HepG2 (cell line): ENCODE data around the gene LYSMD2. TPM values are rescaled to one million over a fixed set of nuclear protein-coding genes. Genes with fewer than 3 reads are reported as not detected.

Source experiments
- ATAC-seq: fragments of 200-7000 bp; cut with Tn5 transposase; 3 replicates; pipeline ENCODE4 v1.9.1; 2020; ENCODE audit warnings: mild to moderate bottlenecking, moderate library complexity
- BruUV-seq: library from RNA; stranded (reverse); fragments of 400-500 nt; replicated peaks from 2 replicates; lab custom pipeline; 2021; lab: Mats Ljungman, UMichigan
- CTCF ChIA-PET: fragments of 300-600 bp; formaldehyde crosslinking; extraction: SDS; loops from one replicate; lab custom pipeline; 2021; ENCODE audit warnings: low total read pairs, inconsistent platforms, low intra/inter-chr PET ratio; lab: Yijun Ruan, JAX
- POLR2A ChIA-PET: fragments of 350-600 bp; sonication (Branson Sonifier 250); formaldehyde crosslinking; loops from one replicate; lab custom pipeline; 2020; ENCODE audit warnings: antibody characterized with exemption, inconsistent platforms; lab: Yijun Ruan, JAX
- DNase-seq: peaks from one replicate; pipeline ENCODE4 v3.0.0-alpha.2; 2015; ENCODE audit warnings: low spot score
- FAIRE-seq: peaks from 3 replicates; lab custom pipeline; 2011; peaks lifted over from hg19 to GRCh38; lab: Jason Lieb, UNC
- H2AFZ ChIP-seq: one replicate; pipeline ENCODE4 v1.6.1; 2011; ENCODE audit warnings: low read length, inconsistent platforms
- H3K27ac ChIP-seq: fragments of 300-600 bp; 3 replicates; pipeline ENCODE4 v1.8.0; 2011; ENCODE audit warnings: mixed run types, mild to moderate bottlenecking, mixed read lengths, low read length, inconsistent platforms; ENCODE audit not compliant: insufficient read depth; ENCODE audit errors: extremely low read length
- H3K27me3 ChIP-seq, 2 experiments: fragments of 200-600 bp in 1 of 2; 2 replicates in 1 of 2; 3 replicates in 1 of 2; pipeline versions ENCODE4 v1.6.0 to v1.8.0; 2011; ENCODE audit warnings: low read length in 2 of 2, mild to moderate bottlenecking in 2 of 2, moderate library complexity in 2 of 2, inconsistent platforms in 1 of 2; ENCODE audit not compliant: insufficient read depth in 2 of 2, control insufficient read depth in 1 of 2
- H3K36me3 ChIP-seq, 2 experiments: fragments of 200-600 bp in 1 of 2; replicated peaks in 1 of 2; 2 replicates in 1 of 2; 3 replicates in 1 of 2; pipeline versions ENCODE4 v1.5.1 to v1.8.0; 2011; ENCODE audit warnings: low read length in 2 of 2, inconsistent platforms in 1 of 2; ENCODE audit not compliant: insufficient read depth in 2 of 2, control insufficient read depth in 1 of 2
- H3K4me1 ChIP-seq: 2 replicates; pipeline ENCODE4 v1.5.1; 2012; ENCODE audit warnings: low read length, inconsistent platforms; ENCODE audit not compliant: insufficient read depth
- H3K4me2 ChIP-seq: 2 replicates; pipeline ENCODE4 v1.6.0; 2011; ENCODE audit warnings: low read depth, low read length, inconsistent platforms
- H3K4me3 ChIP-seq, 3 experiments: fragments of 200-600 bp in 1 of 3; sonication (generic), shearing (Covaris generic) in 1 of 3; replicated peaks in 1 of 3; 2 replicates each; pipeline ENCODE4 v1.5.1; 2011 to 2016; ENCODE audit warnings: low read length in 3 of 3, inconsistent platforms in 2 of 3, low read depth in 2 of 3, mild to moderate bottlenecking in 2 of 3, control low read depth in 1 of 3, mixed read lengths in 1 of 3; ENCODE audit not compliant: insufficient read depth in 1 of 3
- H3K79me2 ChIP-seq: one replicate; pipeline ENCODE4 v1.6.1; 2011; ENCODE audit warnings: low read length, inconsistent platforms; ENCODE audit not compliant: insufficient read depth
- H3K9ac ChIP-seq: 2 replicates; pipeline ENCODE4 v1.6.0; 2011; ENCODE audit warnings: mild to moderate bottlenecking, low read depth, low read length, inconsistent platforms; ENCODE audit not compliant: insufficient read depth
- H3K9me3 ChIP-seq: 2 replicates; pipeline ENCODE4 v1.5.1; 2012; ENCODE audit warnings: mild to moderate bottlenecking, low read length
- H4K20me1 ChIP-seq: 2 replicates; pipeline ENCODE4 v1.6.0; 2011; ENCODE audit warnings: inconsistent platforms, mild to moderate bottlenecking, low read length, moderate library complexity; ENCODE audit not compliant: insufficient read depth
- JUND ChIP-seq: sonication (generic); formaldehyde crosslinking; IDR thresholded peaks from 2 replicates; pipeline ENCODE4 v1.8.0; 2022; ENCODE audit warnings: mild to moderate bottlenecking, missing genetic modification reagents
- KDM3A ChIP-seq: IDR thresholded peaks from 2 replicates; pipeline ENCODE4 v1.6.1; 2018; ENCODE audit warnings: low read depth, missing compliant biosample characterization
- PTBP1 ChIP-seq: fragments of 200-400 bp; formaldehyde crosslinking; IDR thresholded peaks from 2 replicates; pipeline ENCODE4 v1.6.1; 2018; ENCODE audit warnings: low read length, low read depth; ENCODE audit not compliant: poor library complexity, severe bottlenecking
- RBFOX2 ChIP-seq: fragments of 200-400 bp; formaldehyde crosslinking; IDR thresholded peaks from 2 replicates; pipeline ENCODE4 v1.6.1; 2017; ENCODE audit warnings: low read depth, mild to moderate bottlenecking, low read length
- SAP130 ChIP-seq: IDR thresholded peaks from 2 replicates; pipeline ENCODE4 v1.6.1; 2016; ENCODE audit warnings: low read depth
- SMC3 ChIP-seq: IDR thresholded peaks from 2 replicates; pipeline ENCODE4 v1.6.1; 2011; ENCODE audit warnings: low read length, improper control_type of control experiment
- ZNF430 ChIP-seq: sonication (generic); formaldehyde crosslinking; IDR thresholded peaks from 2 replicates; pipeline ENCODE4 v1.9.0; 2021; ENCODE audit warnings: mild to moderate bottlenecking, missing genetic modification reagents
- ZNF768 ChIP-seq: sonication (generic); formaldehyde crosslinking; IDR thresholded peaks from 2 replicates; pipeline ENCODE4 v1.4.0; 2020; ENCODE audit warnings: missing genetic modification reagents
- WGBS: methylation state at CpG from one replicate; pipeline ENCODE4 v1.1.6; 2017; ENCODE audit warnings: low lambda C conversion rate; 5-methylcytosine and 5-hydroxymethylcytosine counted together
- in situ Hi-C: cut with HindIII; loops from 2 replicates; pipeline ENCODE4 v1.10.0; 2017; ENCODE audit warnings: low pct_unique_long_range_greater_than_20kb; ENCODE audit not compliant: extremely low pct_ligation_motif_present
- intact Hi-C: fragments of 100-400 bp; cut with micrococcal nuclease; formaldehyde crosslinking; loops from one replicate; pipeline ENCODE4 v1.10.0; 2022; ENCODE audit not compliant: unreplicated experiment
- polyA plus RNA-seq, 8 experiments: library from polyadenylated mRNA; depleted of rRNA in 3 of 8; stranded (reverse) in 7 of 8; unstranded in 1 of 8; fragments of >200 nt; fragmentation: Illumina TruSeq in 4 of 8; extraction: Trizol in 4 of 8; gene quantifications; 2 replicates each; pipeline versions ENCODE4 v1.2.1 to v1.2.3, GENCODE V29; 2011 to 2016; ENCODE audit warnings: low read depth in 4 of 8, missing spikeins in 1 of 8, mixed read lengths in 1 of 8; ENCODE audit not compliant: insufficient read depth in 1 of 8
- total RNA-seq, 5 experiments: library from RNA; depleted of rRNA; stranded (reverse); fragments of >200 nt; fragmentation: Illumina TruSeq; extraction: Trizol; gene quantifications; 2 replicates each; pipeline ENCODE4 v1.2.3, GENCODE V29; 2016; ENCODE audit warnings: low read depth in 1 of 5
- TF ChIP-seq, protein P1 (sequence below): sonication (generic); formaldehyde crosslinking; IDR thresholded peaks from 2 replicates; pipeline ENCODE4 v1.5.1; 2020; ENCODE audit warnings: missing genetic modification reagents, mild to moderate bottlenecking, borderline replicate concordance
- TF ChIP-seq, protein P2 (sequence below): sonication (generic); formaldehyde crosslinking; IDR thresholded peaks from 2 replicates; pipeline ENCODE4 v1.4.0; 2020; ENCODE audit warnings: missing genetic modification reagents, borderline replicate concordance
- TF ChIP-seq, protein P3 (sequence below): IDR thresholded peaks from 2 replicates; pipeline ENCODE4 v1.6.1; 2016; ENCODE audit warnings: missing compliant biosample characterization, missing genetic modification reagents, borderline replicate concordance
- TF ChIP-seq, protein P4 (sequence below): sonication (generic); formaldehyde crosslinking; IDR thresholded peaks from 2 replicates; pipeline ENCODE4 v1.4.0; 2020; ENCODE audit warnings: missing genetic modification reagents, borderline replicate concordance

Gene LYSMD2
- total and polyA plus RNA-seq, 2 of the 13 experiments (the other 11 are each of a cell fraction or from before 2014, with no cell fraction given), result 0.05 to 0.27 TPM

DNA sequence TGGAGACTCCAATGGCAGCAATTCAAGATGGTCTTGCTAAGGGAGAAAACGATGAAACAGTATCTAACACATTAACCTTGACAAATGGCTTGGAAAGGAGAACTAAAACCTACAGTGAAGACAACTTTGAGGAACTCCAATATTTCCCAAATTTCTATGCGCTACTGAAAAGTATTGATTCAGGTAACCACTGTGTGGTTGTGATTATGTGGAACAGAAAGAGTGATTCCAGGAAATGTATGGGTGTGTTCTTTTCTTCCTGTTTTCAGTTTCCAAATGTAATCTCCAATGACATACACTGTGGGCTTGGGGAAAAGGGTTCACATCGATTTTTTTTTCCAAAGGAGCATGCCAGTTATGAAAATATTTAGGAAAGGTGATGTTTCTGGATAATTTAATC, 45.3 kb downstream of the LYSMD2 start (continued):
- TF ChIP-seq, protein P1, sequence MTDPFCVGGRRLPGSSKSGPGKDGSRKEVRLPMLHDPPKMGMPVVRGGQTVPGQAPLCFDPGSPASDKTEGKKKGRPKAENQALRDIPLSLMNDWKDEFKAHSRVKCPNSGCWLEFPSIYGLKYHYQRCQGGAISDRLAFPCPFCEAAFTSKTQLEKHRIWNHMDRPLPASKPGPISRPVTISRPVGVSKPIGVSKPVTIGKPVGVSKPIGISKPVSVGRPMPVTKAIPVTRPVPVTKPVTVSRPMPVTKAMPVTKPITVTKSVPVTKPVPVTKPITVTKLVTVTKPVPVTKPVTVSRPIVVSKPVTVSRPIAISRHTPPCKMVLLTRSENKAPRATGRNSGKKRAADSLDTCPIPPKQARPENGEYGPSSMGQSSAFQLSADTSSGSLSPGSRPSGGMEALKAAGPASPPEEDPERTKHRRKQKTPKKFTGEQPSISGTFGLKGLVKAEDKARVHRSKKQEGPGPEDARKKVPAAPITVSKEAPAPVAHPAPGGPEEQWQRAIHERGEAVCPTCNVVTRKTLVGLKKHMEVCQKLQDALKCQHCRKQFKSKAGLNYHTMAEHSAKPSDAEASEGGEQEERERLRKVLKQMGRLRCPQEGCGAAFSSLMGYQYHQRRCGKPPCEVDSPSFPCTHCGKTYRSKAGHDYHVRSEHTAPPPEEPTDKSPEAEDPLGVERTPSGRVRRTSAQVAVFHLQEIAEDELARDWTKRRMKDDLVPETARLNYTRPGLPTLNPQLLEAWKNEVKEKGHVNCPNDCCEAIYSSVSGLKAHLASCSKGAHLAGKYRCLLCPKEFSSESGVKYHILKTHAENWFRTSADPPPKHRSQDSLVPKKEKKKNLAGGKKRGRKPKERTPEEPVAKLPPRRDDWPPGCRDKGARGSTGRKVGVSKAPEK (CRISPR knock-in tag), result no peak
- TF ChIP-seq SMC3 (no peak), ZNF430 (no peak)

DNA sequence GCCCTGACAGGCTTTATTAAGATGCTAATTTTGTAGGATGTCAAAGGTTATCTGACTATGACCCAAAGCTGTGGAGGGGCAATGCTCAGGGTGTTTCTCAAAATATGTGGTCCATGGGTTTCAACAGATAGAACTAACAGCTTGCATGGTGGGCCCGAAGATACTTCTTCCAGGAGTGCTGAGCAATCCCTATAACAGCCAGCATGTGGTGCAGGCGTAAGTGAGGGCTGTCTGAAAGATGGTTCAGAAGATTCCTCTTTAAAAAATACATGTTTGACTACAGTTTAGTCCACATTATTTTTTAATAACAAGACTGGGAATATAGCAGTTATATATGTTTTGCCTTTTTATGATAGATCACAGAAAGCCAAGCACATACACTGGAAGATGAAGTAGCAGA, 48.6 kb downstream of the LYSMD2 start:
- FAIRE-seq, result no peak
- no peak for TF ChIP-seq JUND (CRISPR knock-in tag)
- no peak for TF ChIP-seq RBFOX2
- TF ChIP-seq, protein P2, sequence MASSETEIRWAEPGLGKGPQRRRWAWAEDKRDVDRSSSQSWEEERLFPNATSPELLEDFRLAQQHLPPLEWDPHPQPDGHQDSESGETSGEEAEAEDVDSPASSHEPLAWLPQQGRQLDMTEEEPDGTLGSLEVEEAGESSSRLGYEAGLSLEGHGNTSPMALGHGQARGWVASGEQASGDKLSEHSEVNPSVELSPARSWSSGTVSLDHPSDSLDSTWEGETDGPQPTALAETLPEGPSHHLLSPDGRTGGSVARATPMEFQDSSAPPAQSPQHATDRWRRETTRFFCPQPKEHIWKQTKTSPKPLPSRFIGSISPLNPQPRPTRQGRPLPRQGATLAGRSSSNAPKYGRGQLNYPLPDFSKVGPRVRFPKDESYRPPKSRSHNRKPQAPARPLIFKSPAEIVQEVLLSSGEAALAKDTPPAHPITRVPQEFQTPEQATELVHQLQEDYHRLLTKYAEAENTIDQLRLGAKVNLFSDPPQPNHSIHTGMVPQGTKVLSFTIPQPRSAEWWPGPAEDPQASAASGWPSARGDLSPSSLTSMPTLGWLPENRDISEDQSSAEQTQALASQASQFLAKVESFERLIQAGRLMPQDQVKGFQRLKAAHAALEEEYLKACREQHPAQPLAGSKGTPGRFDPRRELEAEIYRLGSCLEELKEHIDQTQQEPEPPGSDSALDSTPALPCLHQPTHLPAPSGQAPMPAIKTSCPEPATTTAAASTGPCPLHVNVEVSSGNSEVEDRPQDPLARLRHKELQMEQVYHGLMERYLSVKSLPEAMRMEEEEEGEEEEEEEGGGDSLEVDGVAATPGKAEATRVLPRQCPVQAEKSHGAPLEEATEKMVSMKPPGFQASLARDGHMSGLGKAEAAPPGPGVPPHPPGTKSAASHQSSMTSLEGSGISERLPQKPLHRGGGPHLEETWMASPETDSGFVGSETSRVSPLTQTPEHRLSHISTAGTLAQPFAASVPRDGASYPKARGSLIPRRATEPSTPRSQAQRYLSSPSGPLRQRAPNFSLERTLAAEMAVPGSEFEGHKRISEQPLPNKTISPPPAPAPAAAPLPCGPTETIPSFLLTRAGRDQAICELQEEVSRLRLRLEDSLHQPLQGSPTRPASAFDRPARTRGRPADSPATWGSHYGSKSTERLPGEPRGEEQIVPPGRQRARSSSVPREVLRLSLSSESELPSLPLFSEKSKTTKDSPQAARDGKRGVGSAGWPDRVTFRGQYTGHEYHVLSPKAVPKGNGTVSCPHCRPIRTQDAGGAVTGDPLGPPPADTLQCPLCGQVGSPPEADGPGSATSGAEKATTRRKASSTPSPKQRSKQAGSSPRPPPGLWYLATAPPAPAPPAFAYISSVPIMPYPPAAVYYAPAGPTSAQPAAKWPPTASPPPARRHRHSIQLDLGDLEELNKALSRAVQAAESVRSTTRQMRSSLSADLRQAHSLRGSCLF (CRISPR knock-in tag), result no peak
- TF ChIP-seq SAP130 (CRISPR knock-in tag), result no peak
- no peak for TF ChIP-seq PTBP1
- TF ChIP-seq, protein P3, sequence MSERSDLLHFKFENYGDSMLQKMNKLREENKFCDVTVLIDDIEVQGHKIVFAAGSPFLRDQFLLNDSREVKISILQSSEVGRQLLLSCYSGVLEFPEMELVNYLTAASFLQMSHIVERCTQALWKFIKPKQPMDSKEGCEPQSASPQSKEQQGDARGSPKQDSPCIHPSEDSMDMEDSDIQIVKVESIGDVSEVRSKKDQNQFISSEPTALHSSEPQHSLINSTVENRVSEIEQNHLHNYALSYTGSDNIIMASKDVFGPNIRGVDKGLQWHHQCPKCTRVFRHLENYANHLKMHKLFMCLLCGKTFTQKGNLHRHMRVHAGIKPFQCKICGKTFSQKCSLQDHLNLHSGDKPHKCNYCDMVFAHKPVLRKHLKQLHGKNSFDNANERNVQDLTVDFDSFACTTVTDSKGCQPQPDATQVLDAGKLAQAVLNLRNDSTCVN, result no peak
- no peak for TF ChIP-seq ZNF768 (CRISPR knock-in tag)
- TF ChIP-seq, protein P4, sequence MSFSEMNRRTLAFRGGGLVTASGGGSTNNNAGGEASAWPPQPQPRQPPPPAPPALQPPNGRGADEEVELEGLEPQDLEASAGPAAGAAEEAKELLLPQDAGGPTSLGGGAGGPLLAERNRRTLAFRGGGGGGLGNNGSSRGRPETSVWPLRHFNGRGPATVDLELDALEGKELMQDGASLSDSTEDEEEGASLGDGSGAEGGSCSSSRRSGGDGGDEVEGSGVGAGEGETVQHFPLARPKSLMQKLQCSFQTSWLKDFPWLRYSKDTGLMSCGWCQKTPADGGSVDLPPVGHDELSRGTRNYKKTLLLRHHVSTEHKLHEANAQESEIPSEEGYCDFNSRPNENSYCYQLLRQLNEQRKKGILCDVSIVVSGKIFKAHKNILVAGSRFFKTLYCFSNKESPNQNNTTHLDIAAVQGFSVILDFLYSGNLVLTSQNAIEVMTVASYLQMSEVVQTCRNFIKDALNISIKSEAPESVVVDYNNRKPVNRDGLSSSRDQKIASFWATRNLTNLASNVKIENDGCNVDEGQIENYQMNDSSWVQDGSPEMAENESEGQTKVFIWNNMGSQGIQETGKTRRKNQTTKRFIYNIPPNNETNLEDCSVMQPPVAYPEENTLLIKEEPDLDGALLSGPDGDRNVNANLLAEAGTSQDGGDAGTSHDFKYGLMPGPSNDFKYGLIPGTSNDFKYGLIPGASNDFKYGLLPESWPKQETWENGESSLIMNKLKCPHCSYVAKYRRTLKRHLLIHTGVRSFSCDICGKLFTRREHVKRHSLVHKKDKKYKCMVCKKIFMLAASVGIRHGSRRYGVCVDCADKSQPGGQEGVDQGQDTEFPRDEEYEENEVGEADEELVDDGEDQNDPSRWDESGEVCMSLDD (CRISPR knock-in tag), result no peak
- no peak for TF ChIP-seq KDM3A (CRISPR knock-in tag)

More for the DNA sequence above, 48.6 kb downstream of the LYSMD2 start:
- no peak overlapping the region for H3K9ac ChIP-seq
- H3K9me3 ChIP-seq, result no peaks in the 10 kb centered on the region
- no peak overlapping the region for H3K4me2 ChIP-seq
- H3K27ac ChIP-seq, result no peak overlapping the region
- 13% methylated on average over 2 of the region's 2 CpGs for WGBS
- H3K27me3 ChIP-seq, result no peaks in the 10 kb centered on the region
- H4K20me1 ChIP-seq, result no peaks in the 10 kb centered on the region
- no TSS peak for BruUV-seq
- no peaks in the 10 kb centered on the region for H3K36me3 ChIP-seq
- ChIA-PET POLR2A (no interaction called here), CTCF (no interaction called here)
- H3K4me1 ChIP-seq, result no peaks in the 10 kb centered on the region
- no peak overlapping the region for H2AFZ ChIP-seq
- no peak overlapping the region for H3K4me3 ChIP-seq
- peak; percentile 39; the same call in 1 of the 3 replicates for ATAC-seq
- intact Hi-C loops (no loop called here), in situ Hi-C loops (no loop called here)
- no peaks in the 10 kb centered on the region for H3K79me2 ChIP-seq
- no peak for DNase-seq
